HepG2 (cell line): ENCODE data around the gene STOML2. TPM values are rescaled to one million over a fixed set of nuclear protein-coding genes. Genes with fewer than 3 reads are reported as not detected.

Experiments
- HOXD1 ChIP-seq: sonication (generic); formaldehyde crosslinking; IDR thresholded peaks from 2 replicates; pipeline ENCODE4 v1.5.0; 2020; ENCODE audit warnings: missing genetic modification reagents
- MXI1 ChIP-seq: IDR thresholded peaks from 3 replicates; pipeline ENCODE4 v1.6.1; 2012; ENCODE audit warnings: low read depth, low read length, inconsistent platforms, borderline replicate concordance
- PITX1 ChIP-seq: sonication (generic); formaldehyde crosslinking; IDR thresholded peaks from 2 replicates; pipeline ENCODE4 v1.5.1; 2020; ENCODE audit warnings: mild to moderate bottlenecking, missing genetic modification reagents
- POGZ ChIP-seq: sonication (generic); formaldehyde crosslinking; IDR thresholded peaks from 2 replicates; pipeline ENCODE4 v1.4.0; 2020; ENCODE audit warnings: mild to moderate bottlenecking, missing genetic modification reagents
- SETDB1 ChIP-seq: sonication (generic); formaldehyde crosslinking; IDR thresholded peaks from 2 replicates; pipeline ENCODE4 v1.5.1; 2020; ENCODE audit warnings: missing genetic modification reagents, mild to moderate bottlenecking, borderline replicate concordance
- TGIF2 ChIP-seq: IDR thresholded peaks from 2 replicates; pipeline ENCODE4 v1.6.1; 2016; ENCODE audit warnings: control low read depth, missing compliant biosample characterization
- ZEB1 ChIP-seq: IDR thresholded peaks from 2 replicates; pipeline ENCODE4 v1.6.1; 2012; ENCODE audit warnings: mild to moderate bottlenecking, low read depth, inconsistent platforms; ENCODE audit not compliant: insufficient replicate concordance
- ZNF30 ChIP-seq: sonication (generic); formaldehyde crosslinking; IDR thresholded peaks from 2 replicates; pipeline ENCODE4 v1.5.0; 2020; ENCODE audit warnings: mild to moderate bottlenecking, missing genetic modification reagents
- ZNF367 ChIP-seq: sonication (generic); formaldehyde crosslinking; IDR thresholded peaks from 2 replicates; pipeline ENCODE4 v1.4.0; 2020; ENCODE audit warnings: missing genetic modification reagents, borderline replicate concordance
- ZNF382 ChIP-seq: sonication (generic); formaldehyde crosslinking; IDR thresholded peaks from 2 replicates; pipeline ENCODE4 v1.5.0; 2020; ENCODE audit warnings: missing genetic modification reagents, mild to moderate bottlenecking, borderline replicate concordance
- ZNF468 ChIP-seq: sonication (generic); formaldehyde crosslinking; IDR thresholded peaks from 2 replicates; pipeline ENCODE4 v1.8.0; 2022; ENCODE audit warnings: mild to moderate bottlenecking, moderate library complexity, missing genetic modification reagents
- ZNF816 ChIP-seq: sonication (generic); formaldehyde crosslinking; IDR thresholded peaks from 2 replicates; pipeline ENCODE4 v1.8.0; 2022; ENCODE audit warnings: missing genetic modification reagents, mild to moderate bottlenecking, borderline replicate concordance
- ZSCAN9 ChIP-seq: IDR thresholded peaks from 2 replicates; pipeline ENCODE4 v1.6.1; 2016; ENCODE audit warnings: borderline replicate concordance
- polyA plus RNA-seq, 8 experiments: library from polyadenylated mRNA; depleted of rRNA in 3 of 8; stranded (reverse) in 7 of 8; unstranded in 1 of 8; fragments of >200 nt; fragmentation: Illumina TruSeq in 4 of 8; extraction: Trizol in 4 of 8; gene quantifications; 2 replicates each; pipeline versions ENCODE4 v1.2.1 to v1.2.3, GENCODE V29; 2011 to 2016; ENCODE audit warnings: low read depth in 4 of 8, missing spikeins in 1 of 8, mixed read lengths in 1 of 8; ENCODE audit not compliant: insufficient read depth in 1 of 8
- total RNA-seq, 5 experiments: library from RNA; depleted of rRNA; stranded (reverse); fragments of >200 nt; fragmentation: Illumina TruSeq; extraction: Trizol; gene quantifications; 2 replicates each; pipeline ENCODE4 v1.2.3, GENCODE V29; 2016; ENCODE audit warnings: low read depth in 1 of 5
- TF ChIP-seq, protein P1 (sequence below): sonication (generic); formaldehyde crosslinking; IDR thresholded peaks from 2 replicates; pipeline ENCODE4 v1.4.0; 2020; ENCODE audit warnings: mild to moderate bottlenecking, low read depth, missing genetic modification reagents
- TF ChIP-seq, protein P2 (sequence below): sonication (generic); formaldehyde crosslinking; IDR thresholded peaks from 2 replicates; pipeline ENCODE4 v1.5.0; 2020; ENCODE audit warnings: missing genetic modification reagents
- TF ChIP-seq, protein P3 (sequence below): sonication (generic); formaldehyde crosslinking; IDR thresholded peaks from 2 replicates; pipeline ENCODE4 v1.4.0; 2020; ENCODE audit warnings: missing genetic modification reagents
- TF ChIP-seq, protein P4 (sequence below): sonication (generic); formaldehyde crosslinking; IDR thresholded peaks from 2 replicates; pipeline ENCODE4 v1.5.1; 2020; ENCODE audit warnings: mild to moderate bottlenecking, missing genetic modification reagents, borderline replicate concordance

Gene STOML2
- total and polyA plus RNA-seq, 2 of the 13 experiments (the other 11 are each of a cell fraction or from before 2014, with no cell fraction given), result 245 to 250 TPM

DNA sequence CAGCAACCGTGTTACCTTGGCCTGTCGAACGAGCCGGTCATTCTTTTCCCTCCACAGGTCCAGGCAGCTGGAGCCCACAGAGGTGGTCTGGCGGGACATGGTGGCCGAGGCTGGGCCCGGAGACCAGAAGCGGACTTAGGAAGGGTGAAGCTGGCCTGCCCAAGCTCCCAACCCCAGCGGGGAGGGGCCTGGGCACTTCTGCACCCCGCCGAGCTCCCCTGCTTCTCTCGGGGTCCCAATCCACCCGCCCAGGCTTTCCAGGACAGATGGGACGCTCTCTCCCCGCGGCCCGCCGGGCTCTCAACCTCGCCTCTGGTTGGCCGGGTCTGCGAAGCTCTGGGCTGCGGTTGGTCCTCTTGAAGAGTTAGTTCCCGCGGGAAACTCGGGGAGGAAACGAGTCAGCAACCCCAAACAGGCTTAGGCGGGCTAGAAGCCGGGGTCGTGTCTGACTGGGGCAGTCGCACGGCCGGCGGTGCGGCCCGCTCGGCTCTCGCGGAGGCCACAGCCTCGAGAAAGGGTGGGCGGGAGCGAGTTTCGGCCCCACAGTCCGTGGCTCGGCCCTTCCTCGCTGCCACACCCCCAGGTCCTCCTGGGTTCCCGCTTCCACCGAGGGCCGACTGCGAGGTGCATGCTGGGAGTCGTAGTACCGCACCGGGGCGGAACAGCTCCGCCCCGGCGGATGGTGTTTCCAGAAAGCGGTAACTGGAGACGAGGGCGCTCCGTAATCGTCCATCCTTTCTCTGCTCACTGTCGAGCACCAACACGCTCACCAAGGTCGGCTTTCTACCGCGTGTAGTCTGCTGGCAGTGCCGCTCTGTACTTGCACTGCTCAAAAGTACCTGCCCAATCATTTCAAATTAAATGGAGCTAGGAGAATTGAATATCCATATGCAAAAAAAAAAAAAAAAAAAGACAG is 23.2 kb downstream of the STOML2 start, which contains the start of gene FANCG (continued):
- TF ChIP-seq, protein P1, sequence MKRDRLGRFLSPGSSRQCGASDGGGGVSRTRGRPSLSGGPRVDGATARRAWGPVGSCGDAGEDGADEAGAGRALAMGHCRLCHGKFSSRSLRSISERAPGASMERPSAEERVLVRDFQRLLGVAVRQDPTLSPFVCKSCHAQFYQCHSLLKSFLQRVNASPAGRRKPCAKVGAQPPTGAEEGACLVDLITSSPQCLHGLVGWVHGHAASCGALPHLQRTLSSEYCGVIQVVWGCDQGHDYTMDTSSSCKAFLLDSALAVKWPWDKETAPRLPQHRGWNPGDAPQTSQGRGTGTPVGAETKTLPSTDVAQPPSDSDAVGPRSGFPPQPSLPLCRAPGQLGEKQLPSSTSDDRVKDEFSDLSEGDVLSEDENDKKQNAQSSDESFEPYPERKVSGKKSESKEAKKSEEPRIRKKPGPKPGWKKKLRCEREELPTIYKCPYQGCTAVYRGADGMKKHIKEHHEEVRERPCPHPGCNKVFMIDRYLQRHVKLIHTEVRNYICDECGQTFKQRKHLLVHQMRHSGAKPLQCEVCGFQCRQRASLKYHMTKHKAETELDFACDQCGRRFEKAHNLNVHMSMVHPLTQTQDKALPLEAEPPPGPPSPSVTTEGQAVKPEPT (CRISPR knock-in tag), result no peak
- TF ChIP-seq, protein P2, sequence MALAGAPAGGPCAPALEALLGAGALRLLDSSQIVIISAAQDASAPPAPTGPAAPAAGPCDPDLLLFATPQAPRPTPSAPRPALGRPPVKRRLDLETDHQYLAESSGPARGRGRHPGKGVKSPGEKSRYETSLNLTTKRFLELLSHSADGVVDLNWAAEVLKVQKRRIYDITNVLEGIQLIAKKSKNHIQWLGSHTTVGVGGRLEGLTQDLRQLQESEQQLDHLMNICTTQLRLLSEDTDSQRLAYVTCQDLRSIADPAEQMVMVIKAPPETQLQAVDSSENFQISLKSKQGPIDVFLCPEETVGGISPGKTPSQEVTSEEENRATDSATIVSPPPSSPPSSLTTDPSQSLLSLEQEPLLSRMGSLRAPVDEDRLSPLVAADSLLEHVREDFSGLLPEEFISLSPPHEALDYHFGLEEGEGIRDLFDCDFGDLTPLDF, result peak; percentile 97
- TF ChIP-seq ZNF468 (CRISPR knock-in tag) (peak; percentile 78; the same call in 1 of the 2 replicates), ZNF30 (CRISPR knock-in tag) (peak; percentile 70; the same call in 1 of the 2 replicates), ZNF367 (CRISPR knock-in tag) (no peak; the same call in 1 of the 2 replicates), ZNF816 (CRISPR knock-in tag) (no peak), HOXD1 (CRISPR knock-in tag) (no peak), POGZ (CRISPR knock-in tag) (peak; percentile 63; the same call in 1 of the 2 replicates), ZEB1 (no peak), ZNF382 (CRISPR knock-in tag) (no peak), SETDB1 (CRISPR knock-in tag) (no peak), TGIF2 (no peak), PITX1 (CRISPR knock-in tag) (peak; percentile 62; the same call in 1 of the 2 replicates), ZSCAN9 (no peak), MXI1 (peak; percentile 76; the same call in 1 of the 3 replicates)
- TF ChIP-seq, protein P3, sequence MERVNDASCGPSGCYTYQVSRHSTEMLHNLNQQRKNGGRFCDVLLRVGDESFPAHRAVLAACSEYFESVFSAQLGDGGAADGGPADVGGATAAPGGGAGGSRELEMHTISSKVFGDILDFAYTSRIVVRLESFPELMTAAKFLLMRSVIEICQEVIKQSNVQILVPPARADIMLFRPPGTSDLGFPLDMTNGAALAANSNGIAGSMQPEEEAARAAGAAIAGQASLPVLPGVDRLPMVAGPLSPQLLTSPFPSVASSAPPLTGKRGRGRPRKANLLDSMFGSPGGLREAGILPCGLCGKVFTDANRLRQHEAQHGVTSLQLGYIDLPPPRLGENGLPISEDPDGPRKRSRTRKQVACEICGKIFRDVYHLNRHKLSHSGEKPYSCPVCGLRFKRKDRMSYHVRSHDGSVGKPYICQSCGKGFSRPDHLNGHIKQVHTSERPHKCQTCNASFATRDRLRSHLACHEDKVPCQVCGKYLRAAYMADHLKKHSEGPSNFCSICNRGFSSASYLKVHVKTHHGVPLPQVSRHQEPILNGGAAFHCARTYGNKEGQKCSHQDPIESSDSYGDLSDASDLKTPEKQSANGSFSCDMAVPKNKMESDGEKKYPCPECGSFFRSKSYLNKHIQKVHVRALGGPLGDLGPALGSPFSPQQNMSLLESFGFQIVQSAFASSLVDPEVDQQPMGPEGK, result no peak
- TF ChIP-seq, protein P4, sequence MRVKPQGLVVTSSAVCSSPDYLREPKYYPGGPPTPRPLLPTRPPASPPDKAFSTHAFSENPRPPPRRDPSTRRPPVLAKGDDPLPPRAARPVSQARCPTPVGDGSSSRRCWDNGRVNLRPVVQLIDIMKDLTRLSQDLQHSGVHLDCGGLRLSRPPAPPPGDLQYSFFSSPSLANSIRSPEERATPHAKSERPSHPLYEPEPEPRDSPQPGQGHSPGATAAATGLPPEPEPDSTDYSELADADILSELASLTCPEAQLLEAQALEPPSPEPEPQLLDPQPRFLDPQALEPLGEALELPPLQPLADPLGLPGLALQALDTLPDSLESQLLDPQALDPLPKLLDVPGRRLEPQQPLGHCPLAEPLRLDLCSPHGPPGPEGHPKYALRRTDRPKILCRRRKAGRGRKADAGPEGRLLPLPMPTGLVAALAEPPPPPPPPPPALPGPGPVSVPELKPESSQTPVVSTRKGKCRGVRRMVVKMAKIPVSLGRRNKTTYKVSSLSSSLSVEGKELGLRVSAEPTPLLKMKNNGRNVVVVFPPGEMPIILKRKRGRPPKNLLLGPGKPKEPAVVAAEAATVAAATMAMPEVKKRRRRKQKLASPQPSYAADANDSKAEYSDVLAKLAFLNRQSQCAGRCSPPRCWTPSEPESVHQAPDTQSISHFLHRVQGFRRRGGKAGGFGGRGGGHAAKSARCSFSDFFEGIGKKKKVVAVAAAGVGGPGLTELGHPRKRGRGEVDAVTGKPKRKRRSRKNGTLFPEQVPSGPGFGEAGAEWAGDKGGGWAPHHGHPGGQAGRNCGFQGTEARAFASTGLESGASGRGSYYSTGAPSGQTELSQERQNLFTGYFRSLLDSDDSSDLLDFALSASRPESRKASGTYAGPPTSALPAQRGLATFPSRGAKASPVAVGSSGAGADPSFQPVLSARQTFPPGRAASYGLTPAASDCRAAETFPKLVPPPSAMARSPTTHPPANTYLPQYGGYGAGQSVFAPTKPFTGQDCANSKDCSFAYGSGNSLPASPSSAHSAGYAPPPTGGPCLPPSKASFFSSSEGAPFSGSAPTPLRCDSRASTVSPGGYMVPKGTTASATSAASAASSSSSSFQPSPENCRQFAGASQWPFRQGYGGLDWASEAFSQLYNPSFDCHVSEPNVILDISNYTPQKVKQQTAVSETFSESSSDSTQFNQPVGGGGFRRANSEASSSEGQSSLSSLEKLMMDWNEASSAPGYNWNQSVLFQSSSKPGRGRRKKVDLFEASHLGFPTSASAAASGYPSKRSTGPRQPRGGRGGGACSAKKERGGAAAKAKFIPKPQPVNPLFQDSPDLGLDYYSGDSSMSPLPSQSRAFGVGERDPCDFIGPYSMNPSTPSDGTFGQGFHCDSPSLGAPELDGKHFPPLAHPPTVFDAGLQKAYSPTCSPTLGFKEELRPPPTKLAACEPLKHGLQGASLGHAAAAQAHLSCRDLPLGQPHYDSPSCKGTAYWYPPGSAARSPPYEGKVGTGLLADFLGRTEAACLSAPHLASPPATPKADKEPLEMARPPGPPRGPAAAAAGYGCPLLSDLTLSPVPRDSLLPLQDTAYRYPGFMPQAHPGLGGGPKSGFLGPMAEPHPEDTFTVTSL (CRISPR knock-in tag), result no peak
